Pancreas (tissue), 10 donors: Measurements from ENCODE around the gene COL15A1. TPM values are rescaled to one million over a fixed set of nuclear protein-coding genes. Genes with fewer than 3 reads are reported as not detected.
"Not testable (repeated sequence)": the region's sequence is repeated elsewhere in the genome, so short reads cannot be mapped to it uniquely, and the experiment has no call there.

Experiments
- ATAC-seq, 4 donors: fragments of 200-7000 bp; cut with Tn5 transposase; one replicate each; pipeline versions ENCODE4 v1.8.0 to v1.9.1; 2020; ENCODE audit warnings: mild to moderate bottlenecking in 4 of 4, moderate library complexity in 4 of 4
- DNase-seq, 6 donors: peaks; one replicate each; pipeline ENCODE4 v3.0.0-alpha.2; 2020
- FAIRE-seq: peaks from 2 replicates; lab custom pipeline; 2012; peaks lifted over from hg19 to GRCh38; lab: Jason Lieb, UNC
- H3K27ac ChIP-seq, 4 donors: fragments of 200-600 bp; sonication (generic); 1 replicate in 3 of 4; 2 replicates in 1 of 4; pipeline versions ENCODE4 v1.5.0 to v1.8.0; 2020
- H3K27me3 ChIP-seq, 4 donors: fragments of 200-600 bp; one replicate each; pipeline ENCODE4 v1.8.0; 2021
- H3K36me3 ChIP-seq, 3 donors: fragments of 200-600 bp; sonication (generic) in 1 of 3; one replicate each; pipeline versions ENCODE4 v1.5.0 to v1.8.0; 2020 to 2021
- H3K4me1 ChIP-seq, 3 donors: fragments of 200-600 bp; one replicate each; pipeline ENCODE4 v1.8.0; 2021
- H3K4me3 ChIP-seq, 4 donors: fragments of 200-600 bp; sonication (generic) in 2 of 4; one replicate each; pipeline versions ENCODE4 v1.5.0 to v1.8.0; 2020 to 2021
- H3K9me3 ChIP-seq, 4 donors: fragments of 200-600 bp; one replicate each; pipeline ENCODE4 v1.8.0; 2021
- CTCF ChIP-seq, 4 donors: fragments of 200-600 bp; sonication (generic) in 3 of 4; IDR thresholded peaks; one replicate each; pipeline versions ENCODE4 v1.5.0 to v1.8.0; 2021; ENCODE audit warnings: antibody characterized with exemption in 4 of 4
- WGBS, 2 donors: extraction: QIAGEN DNeasy Blood & Tissue Kit; methylation state at CpG; one replicate each; pipeline ENCODE4 v1.1.7; 2013; 5-methylcytosine and 5-hydroxymethylcytosine counted together
- intact Hi-C, 3 donors: fragments of 100-400 bp; cut with DNase I; formaldehyde crosslinking; loops; one replicate each; pipeline versions ENCODE4 v1.11.1 to v1.14.2; 2022
- polyA plus RNA-seq, 2 donors: library from polyadenylated mRNA; stranded (reverse); fragments of 200-250 nt; gene quantifications; one replicate each; pipeline ENCODE4 v1.2.3, GENCODE V29; 2013
- total RNA-seq, 6 donors: library from RNA; stranded (reverse); fragmentation: NEBNext Ultra II Directional in 4 of 6; extraction: Animal tissue kit (Norgen Biotek cat#: 25700) in 4 of 6; gene quantifications; one replicate each; pipeline versions ENCODE4 v1.2.1 to v1.2.4, GENCODE V29; 2021 to 2023
- donor health status: healthy with polysubstance abuse.
- donor health status: DM: no; HTN: no; CAD: no; lungs with moderate emphysema.
- donor health status: DM: no; HTN: no; CAD: no.
- donor health status: control.
- donor health status: control.
- donor health status: Bipolar disorder and iron deficiency.
- donor health status: DM: yes; HTN: yes; CAD: no.
- donor health status: DM: no; HTN: no; CAD: no.
- donor health status: DM: no; HTN: no; CAD: no.
- donor health status: DM: yes; HTN: yes; CAD: no.

Gene COL15A1
- total and polyA plus RNA-seq, 8 donors, result 6.7 to 43.4 (median 10.4) TPM

- intact Hi-C loops, result loop anchor here in 2 of 3 donors (10.0 kb wide), 2 partner anchors 127 to 153 kb away; no protein-coding TSS in a partner anchor
- no peak for TF ChIP-seq CTCF (IDR thresholded peaks at IDR 0.05)
- no peaks in the 10 kb centered on the region for H3K27me3 ChIP-seq
- H3K36me3 ChIP-seq, result no peaks in the 10 kb centered on the region
- H3K9me3 ChIP-seq, result no peaks in the 10 kb centered on the region
- DNase-seq, result no peak
- H3K4me3 ChIP-seq, result no peak overlapping the region
- no peaks in the 10 kb centered on the region for H3K4me1 ChIP-seq
- peak; percentile 25 to 64 (median 54) for ATAC-seq
- no peak for FAIRE-seq
- H3K27ac ChIP-seq, result no peak overlapping the region
Observed at GRCh38 chr9:99008203-99008602, 64.5 kb downstream of the COL15A1 start.

DNA sequence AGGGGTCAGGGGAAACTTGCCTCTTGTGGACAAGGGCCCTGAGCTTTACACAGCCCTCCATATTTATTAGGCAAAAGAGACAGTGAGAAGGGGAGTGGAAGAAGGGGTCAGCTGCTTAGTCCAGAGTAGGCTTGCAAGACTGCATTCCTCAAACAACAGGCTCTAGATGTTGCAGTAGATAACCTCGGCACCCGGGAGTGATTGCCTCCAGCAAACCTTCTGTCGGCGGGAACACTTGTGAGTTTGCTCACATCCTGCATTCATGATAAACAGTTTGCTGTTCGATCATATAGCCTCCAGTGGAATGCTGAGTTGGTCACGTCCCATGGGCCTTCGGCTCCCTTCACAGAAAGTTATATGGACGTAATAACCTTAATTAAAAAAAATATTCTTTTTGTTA lies 66.7 kb downstream of the COL15A1 start:
- H3K4me1 ChIP-seq, H3K36me3 ChIP-seq, DNase-seq, FAIRE-seq, H3K9me3 ChIP-seq, intact Hi-C loops, ATAC-seq, H3K27me3 ChIP-seq, H3K27ac ChIP-seq, H3K4me3 ChIP-seq: not testable (repeated sequence)
- 83 to 90% methylated on average over 8 of the region's 8 CpGs for WGBS, 2 donors

GRCh38 chr9:99011161-99011709 lies 67.5 kb downstream of the COL15A1 start:
- Histone ChIP-seq H3K27me3 (no peaks in the 10 kb centered on the region), H3K4me3 (no peak overlapping the region), H3K4me1 (no peaks in the 10 kb centered on the region), H3K27ac (no peak overlapping the region), H3K36me3 (no peaks in the 10 kb centered on the region), H3K9me3 (no peaks in the 10 kb centered on the region)
- intact Hi-C loops, result no loop called here
- no peak for TF ChIP-seq CTCF (IDR thresholded peaks at IDR 0.05)
- FAIRE-seq (peak; percentile 67), DNase-seq (no peak), ATAC-seq (no peak)

GRCh38 chr9:99012957-99013512 lies 69.3 kb downstream of the COL15A1 start:
- Histone ChIP-seq H3K9me3 (no peaks in the 10 kb centered on the region), H3K4me3 (no peak overlapping the region), H3K27me3 (no peaks in the 10 kb centered on the region), H3K27ac (no peak overlapping the region), H3K36me3 (no peaks in the 10 kb centered on the region), H3K4me1 (no peaks in the 10 kb centered on the region)
- ATAC-seq (peak; percentile 47 to 77 (median 66)), FAIRE-seq (no peak), DNase-seq (no peak)
- WGBS, 2 donors, result 65 to 84% methylated on average over 5 of the region's 5 CpGs
- TF ChIP-seq CTCF (IDR thresholded peaks at IDR 0.05), result peak in 1 of 4 donors; percentile 13
- intact Hi-C loops, result no loop called here

GRCh38 chr9:99013550-99013949 lies 69.8 kb downstream of the COL15A1 start:
- intact Hi-C loops, result no loop called here
- Histone ChIP-seq H3K27me3 (no peaks in the 10 kb centered on the region), H3K36me3 (no peaks in the 10 kb centered on the region), H3K9me3 (no peaks in the 10 kb centered on the region), H3K27ac (no peak overlapping the region), H3K4me3 (no peak overlapping the region), H3K4me1 (no peaks in the 10 kb centered on the region)
- FAIRE-seq (no peak), DNase-seq (no peak), ATAC-seq (no peak)
- 73 to 77% methylated on average over 4 of the region's 4 CpGs for WGBS, 2 donors
- no peak for TF ChIP-seq CTCF (IDR thresholded peaks at IDR 0.05)
